Measurements from ENCODE around the gene BICC1. TPM values are rescaled to one million over a fixed set of nuclear protein-coding genes. Genes with fewer than 3 reads are reported as not detected.

BICC1 gene
- total and polyA plus RNA-seq, 2 of the 8 experiments (the other 6 are each of a cell fraction or from before 2014, with no cell fraction given): 0.20 to 0.73 TPM

DNA sequence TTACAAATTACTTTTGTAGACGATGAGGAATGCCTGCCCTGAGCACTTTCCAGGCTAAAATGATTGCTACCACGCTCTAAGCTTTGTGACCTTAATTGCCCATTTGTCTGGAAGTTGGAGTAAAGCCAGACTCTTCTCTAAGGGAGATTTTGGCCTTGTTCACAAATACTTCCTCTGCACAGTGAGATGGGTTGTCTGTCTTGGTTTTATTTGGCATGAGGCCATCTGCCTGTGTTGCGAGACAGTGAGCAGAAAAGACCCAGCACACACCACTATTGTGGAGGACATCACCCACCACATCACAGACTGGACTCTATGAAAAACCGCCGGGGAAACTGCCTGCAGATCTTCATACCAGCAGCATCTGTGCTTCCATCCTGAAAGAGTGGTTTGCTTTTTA is 138.4 kb downstream of the BICC1 start (continued):
- TF ChIP-seq, protein P1, sequence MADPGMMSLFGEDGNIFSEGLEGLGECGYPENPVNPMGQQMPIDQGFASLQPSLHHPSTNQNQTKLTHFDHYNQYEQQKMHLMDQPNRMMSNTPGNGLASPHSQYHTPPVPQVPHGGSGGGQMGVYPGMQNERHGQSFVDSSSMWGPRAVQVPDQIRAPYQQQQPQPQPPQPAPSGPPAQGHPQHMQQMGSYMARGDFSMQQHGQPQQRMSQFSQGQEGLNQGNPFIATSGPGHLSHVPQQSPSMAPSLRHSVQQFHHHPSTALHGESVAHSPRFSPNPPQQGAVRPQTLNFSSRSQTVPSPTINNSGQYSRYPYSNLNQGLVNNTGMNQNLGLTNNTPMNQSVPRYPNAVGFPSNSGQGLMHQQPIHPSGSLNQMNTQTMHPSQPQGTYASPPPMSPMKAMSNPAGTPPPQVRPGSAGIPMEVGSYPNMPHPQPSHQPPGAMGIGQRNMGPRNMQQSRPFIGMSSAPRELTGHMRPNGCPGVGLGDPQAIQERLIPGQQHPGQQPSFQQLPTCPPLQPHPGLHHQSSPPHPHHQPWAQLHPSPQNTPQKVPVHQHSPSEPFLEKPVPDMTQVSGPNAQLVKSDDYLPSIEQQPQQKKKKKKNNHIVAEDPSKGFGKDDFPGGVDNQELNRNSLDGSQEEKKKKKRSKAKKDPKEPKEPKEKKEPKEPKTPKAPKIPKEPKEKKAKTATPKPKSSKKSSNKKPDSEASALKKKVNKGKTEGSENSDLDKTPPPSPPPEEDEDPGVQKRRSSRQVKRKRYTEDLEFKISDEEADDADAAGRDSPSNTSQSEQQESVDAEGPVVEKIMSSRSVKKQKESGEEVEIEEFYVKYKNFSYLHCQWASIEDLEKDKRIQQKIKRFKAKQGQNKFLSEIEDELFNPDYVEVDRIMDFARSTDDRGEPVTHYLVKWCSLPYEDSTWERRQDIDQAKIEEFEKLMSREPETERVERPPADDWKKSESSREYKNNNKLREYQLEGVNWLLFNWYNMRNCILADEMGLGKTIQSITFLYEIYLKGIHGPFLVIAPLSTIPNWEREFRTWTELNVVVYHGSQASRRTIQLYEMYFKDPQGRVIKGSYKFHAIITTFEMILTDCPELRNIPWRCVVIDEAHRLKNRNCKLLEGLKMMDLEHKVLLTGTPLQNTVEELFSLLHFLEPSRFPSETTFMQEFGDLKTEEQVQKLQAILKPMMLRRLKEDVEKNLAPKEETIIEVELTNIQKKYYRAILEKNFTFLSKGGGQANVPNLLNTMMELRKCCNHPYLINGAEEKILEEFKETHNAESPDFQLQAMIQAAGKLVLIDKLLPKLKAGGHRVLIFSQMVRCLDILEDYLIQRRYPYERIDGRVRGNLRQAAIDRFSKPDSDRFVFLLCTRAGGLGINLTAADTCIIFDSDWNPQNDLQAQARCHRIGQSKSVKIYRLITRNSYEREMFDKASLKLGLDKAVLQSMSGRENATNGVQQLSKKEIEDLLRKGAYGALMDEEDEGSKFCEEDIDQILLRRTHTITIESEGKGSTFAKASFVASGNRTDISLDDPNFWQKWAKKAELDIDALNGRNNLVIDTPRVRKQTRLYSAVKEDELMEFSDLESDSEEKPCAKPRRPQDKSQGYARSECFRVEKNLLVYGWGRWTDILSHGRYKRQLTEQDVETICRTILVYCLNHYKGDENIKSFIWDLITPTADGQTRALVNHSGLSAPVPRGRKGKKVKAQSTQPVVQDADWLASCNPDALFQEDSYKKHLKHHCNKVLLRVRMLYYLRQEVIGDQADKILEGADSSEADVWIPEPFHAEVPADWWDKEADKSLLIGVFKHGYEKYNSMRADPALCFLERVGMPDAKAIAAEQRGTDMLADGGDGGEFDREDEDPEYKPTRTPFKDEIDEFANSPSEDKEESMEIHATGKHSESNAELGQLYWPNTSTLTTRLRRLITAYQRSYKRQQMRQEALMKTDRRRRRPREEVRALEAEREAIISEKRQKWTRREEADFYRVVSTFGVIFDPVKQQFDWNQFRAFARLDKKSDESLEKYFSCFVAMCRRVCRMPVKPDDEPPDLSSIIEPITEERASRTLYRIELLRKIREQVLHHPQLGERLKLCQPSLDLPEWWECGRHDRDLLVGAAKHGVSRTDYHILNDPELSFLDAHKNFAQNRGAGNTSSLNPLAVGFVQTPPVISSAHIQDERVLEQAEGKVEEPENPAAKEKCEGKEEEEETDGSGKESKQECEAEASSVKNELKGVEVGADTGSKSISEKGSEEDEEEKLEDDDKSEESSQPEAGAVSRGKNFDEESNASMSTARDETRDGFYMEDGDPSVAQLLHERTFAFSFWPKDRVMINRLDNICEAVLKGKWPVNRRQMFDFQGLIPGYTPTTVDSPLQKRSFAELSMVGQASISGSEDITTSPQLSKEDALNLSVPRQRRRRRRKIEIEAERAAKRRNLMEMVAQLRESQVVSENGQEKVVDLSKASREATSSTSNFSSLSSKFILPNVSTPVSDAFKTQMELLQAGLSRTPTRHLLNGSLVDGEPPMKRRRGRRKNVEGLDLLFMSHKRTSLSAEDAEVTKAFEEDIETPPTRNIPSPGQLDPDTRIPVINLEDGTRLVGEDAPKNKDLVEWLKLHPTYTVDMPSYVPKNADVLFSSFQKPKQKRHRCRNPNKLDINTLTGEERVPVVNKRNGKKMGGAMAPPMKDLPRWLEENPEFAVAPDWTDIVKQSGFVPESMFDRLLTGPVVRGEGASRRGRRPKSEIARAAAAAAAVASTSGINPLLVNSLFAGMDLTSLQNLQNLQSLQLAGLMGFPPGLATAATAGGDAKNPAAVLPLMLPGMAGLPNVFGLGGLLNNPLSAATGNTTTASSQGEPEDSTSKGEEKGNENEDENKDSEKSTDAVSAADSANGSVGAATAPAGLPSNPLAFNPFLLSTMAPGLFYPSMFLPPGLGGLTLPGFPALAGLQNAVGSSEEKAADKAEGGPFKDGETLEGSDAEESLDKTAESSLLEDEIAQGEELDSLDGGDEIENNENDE (IDR thresholded peaks at IDR 0.05; ENCODE audit: insufficient replicate concordance, low read length): no peak
- TF ChIP-seq EP300 (IDR thresholded peaks at IDR 0.05; ENCODE audit: borderline replicate concordance in 1 of 2, low read depth in 2 of 2, low read length in 2 of 2): no peak
- no peak for TF ChIP-seq NANOG (IDR thresholded peaks at IDR 0.05; ENCODE audit: insufficient read depth, low read depth, low read length, poor library complexity, severe bottlenecking)
- TF ChIP-seq POLR2AphosphoS5 (IDR thresholded peaks at IDR 0.05; ENCODE audit: low read depth, low read length): no peak
- no peak for TF ChIP-seq POLR2A (IDR thresholded peaks at IDR 0.05; ENCODE audit: control extremely low read depth in 1 of 2, low read depth in 2 of 2, low read length in 2 of 2)
- no peak for TF ChIP-seq KDM4A (IDR thresholded peaks at IDR 0.05; ENCODE audit: low read depth, low read length, severe bottlenecking)
- TF ChIP-seq CBX5 (IDR thresholded peaks at IDR 0.05; ENCODE audit: low read depth, low read length): no peak
- no peak for TF ChIP-seq RAD21 (IDR thresholded peaks at IDR 0.05 in 1 of 2, conservative IDR thresholded peaks at IDR 0.05 in 1 of 2; ENCODE audit: low read depth in 2 of 2, low read length in 2 of 2)
- TF ChIP-seq SRF (IDR thresholded peaks at IDR 0.05; ENCODE audit: low read depth, low read length): no peak
- TF ChIP-seq, protein P2, sequence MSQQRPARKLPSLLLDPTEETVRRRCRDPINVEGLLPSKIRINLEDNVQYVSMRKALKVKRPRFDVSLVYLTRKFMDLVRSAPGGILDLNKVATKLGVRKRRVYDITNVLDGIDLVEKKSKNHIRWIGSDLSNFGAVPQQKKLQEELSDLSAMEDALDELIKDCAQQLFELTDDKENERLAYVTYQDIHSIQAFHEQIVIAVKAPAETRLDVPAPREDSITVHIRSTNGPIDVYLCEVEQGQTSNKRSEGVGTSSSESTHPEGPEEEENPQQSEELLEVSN (IDR thresholded peaks at IDR 0.05): no peak
- no peak for TF ChIP-seq HDAC6 (IDR thresholded peaks at IDR 0.05; ENCODE audit: low read depth, low read length)
